K562 treated with DMSO at 1 percent for 24 hours (cell line): Measurements from ENCODE around the gene TMBIM1. TPM values are rescaled to one million over a fixed set of nuclear protein-coding genes. Genes with fewer than 3 reads are reported as not detected.

Source experiments
- total RNA-seq: library from RNA; unstranded; fragments of 300-600 nt; gene quantifications from 2 replicates; pipeline ENCODE4 v1.2.3, GENCODE V29; 2022; ENCODE audit warnings: low read depth; ENCODE audit not compliant: insufficient read depth

TMBIM1 gene, protein sequence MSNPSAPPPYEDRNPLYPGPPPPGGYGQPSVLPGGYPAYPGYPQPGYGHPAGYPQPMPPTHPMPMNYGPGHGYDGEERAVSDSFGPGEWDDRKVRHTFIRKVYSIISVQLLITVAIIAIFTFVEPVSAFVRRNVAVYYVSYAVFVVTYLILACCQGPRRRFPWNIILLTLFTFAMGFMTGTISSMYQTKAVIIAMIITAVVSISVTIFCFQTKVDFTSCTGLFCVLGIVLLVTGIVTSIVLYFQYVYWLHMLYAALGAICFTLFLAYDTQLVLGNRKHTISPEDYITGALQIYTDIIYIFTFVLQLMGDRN
- total RNA-seq = 71.0 and 71.6 TPM in 2 replicates

DNA sequence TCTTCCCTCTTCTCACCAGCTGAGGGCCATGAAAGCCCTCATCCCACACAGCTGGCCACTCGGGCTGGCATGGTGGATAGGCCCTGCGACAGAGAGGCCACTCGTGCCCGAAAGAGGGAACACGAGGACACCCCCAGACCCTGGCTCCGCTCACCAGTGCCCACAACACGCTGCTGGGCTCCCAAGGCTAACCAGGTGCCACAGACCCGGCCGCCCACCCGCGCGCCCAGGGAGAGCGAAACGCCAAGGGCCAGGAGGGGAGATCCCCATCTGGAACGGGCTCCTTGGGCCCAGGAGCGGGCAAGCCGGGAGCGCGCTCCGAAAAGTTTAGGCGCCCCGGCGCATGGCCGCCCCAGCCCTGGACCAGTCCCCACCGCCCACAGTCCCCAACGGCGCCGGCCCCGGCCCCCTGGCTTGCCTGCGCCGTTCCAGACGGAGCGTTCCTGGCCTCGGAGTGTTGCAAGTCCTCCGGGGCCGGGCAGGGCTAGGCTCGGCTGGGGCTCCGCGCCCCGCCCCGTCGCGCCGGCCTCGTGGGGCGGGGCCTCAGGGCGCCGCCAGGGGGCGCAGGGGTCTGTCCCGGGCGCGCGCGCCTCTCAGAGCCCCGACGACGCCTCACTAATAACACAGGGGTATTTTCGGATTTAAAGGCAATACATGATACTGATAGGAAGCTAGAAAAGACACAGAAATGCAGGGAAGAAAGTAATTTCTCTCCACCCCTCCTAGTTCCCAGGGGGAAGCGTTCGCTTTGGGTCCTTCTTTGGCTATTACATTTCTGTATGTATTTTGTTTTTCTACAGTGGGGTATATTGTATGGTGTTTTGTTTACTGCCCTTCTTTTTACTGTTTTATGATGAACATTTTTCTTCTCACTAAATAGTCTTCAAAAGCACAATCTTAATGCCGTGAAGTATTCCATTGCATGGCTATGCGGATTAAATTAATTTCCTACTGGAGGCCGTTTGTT is at the start of gene TMBIM1:
Gene TMBIM1 (minus strand): TSS at position 456 of the 967 bp plus-strand sequence. CDS start 10,362 bp downstream, outside the sequence.

GRCh38 chr2:218269900-218270720 is 22.2 kb downstream of the TMBIM1 start, which contains the start of the genes AAMP and PNKD:
AAMP (minus strand) TSS chr2:218270137; CDS start chr2:218270086, 51 bp downstream.
PNKD (plus strand) TSS chr2:218270519; CDS start chr2:218270536, 17 bp downstream.

GRCh38 chr2:218260742-218261422 is 31.4 kb downstream of the TMBIM1 start, which contains the start of gene GPBAR1:
GPBAR1 (plus strand) TSS chr2:218261015; CDS start chr2:218262725, 1,710 bp downstream.

Other genes starting within 250 kb of the TMBIM1 start
- gene RUFY4, start 223.2 kb downstream of the TMBIM1 start, total RNA-seq = not detected in 2 replicates
- not detected in 2 replicates for gene CXCR2, start 166.5 kb downstream of the TMBIM1 start, total RNA-seq
- gene CXCR1, start 125.5 kb downstream of the TMBIM1 start, total RNA-seq = not detected in 2 replicates
- gene ARPC2, start 75.3 kb downstream of the TMBIM1 start, total RNA-seq = 111 and 117 TPM in 2 replicates
- not detected in 2 replicates for gene GPBAR1, start 31.5 kb downstream of the TMBIM1 start, total RNA-seq
- 110 and 123 TPM in 2 replicates for gene AAMP, start 22.4 kb downstream of the TMBIM1 start, total RNA-seq
- gene PNKD, start 22.0 kb downstream of the TMBIM1 start, total RNA-seq = 60.3 and 68.4 TPM in 2 replicates
- 0.80 TPM in 1 of 2 replicates, not detected in the other for gene CATIP, start 64.4 kb upstream of the TMBIM1 start, total RNA-seq
- 0.61 and 0.80 TPM in 2 replicates for gene SLC11A1, start 89.8 kb upstream of the TMBIM1 start, total RNA-seq
- gene CTDSP1, start 107.4 kb upstream of the TMBIM1 start, total RNA-seq = 79.9 and 82.8 TPM in 2 replicates
- 0.46 and 0.63 TPM in 2 replicates for gene VIL1, start 126.6 kb upstream of the TMBIM1 start, total RNA-seq